CD4-positive, alpha-beta T cell (primary cell): ENCODE data around the gene HTRA2. TPM values are rescaled to one million over a fixed set of nuclear protein-coding genes. Genes with fewer than 3 reads are reported as not detected.

Experiments used
- ATAC-seq: fragments of 200-7000 bp; cut with Tn5 transposase; one replicate; pipeline ENCODE4 v1.10.0; 2022; ENCODE audit warnings: mild to moderate bottlenecking; ENCODE audit not compliant: poor library complexity
- CTCF ChIA-PET: fragments of 350-600 bp; sonication (Branson Sonifier 250); formaldehyde crosslinking; loops from one replicate; lab custom pipeline; 2021; ENCODE audit warnings: antibody characterized with exemption, inconsistent platforms; lab: Charles Lee
- POLR2A ChIA-PET: fragments of 350-600 bp; sonication (Branson Sonifier 250); formaldehyde crosslinking; loops from one replicate; lab custom pipeline; 2021; ENCODE audit warnings: antibody characterized with exemption, inconsistent platforms; lab: Charles Lee
- DNase-seq, 14 experiments: peaks; one replicate each; pipeline ENCODE4 v3.0.0-alpha.2; 2013 to 2020; ENCODE audit warnings: mixed read lengths in 2 of 14
- H3K27ac ChIP-seq, 2 donors: one replicate each; pipeline versions ENCODE4 v1.5.1 to v1.7.0; 2013; ENCODE audit warnings: low read length in 2 of 2, low read depth in 1 of 2, mild to moderate bottlenecking in 1 of 2
- H3K27me3 ChIP-seq, 2 experiments: 1 replicate in 1 of 2; 2 replicates in 1 of 2; pipeline versions ENCODE4 v1.6.1 to v1.7.0; 2013; ENCODE audit warnings: low read length in 2 of 2, control low read depth in 1 of 2, mild to moderate bottlenecking in 1 of 2, moderate library complexity in 1 of 2; ENCODE audit not compliant: insufficient read depth in 2 of 2, control insufficient read depth in 1 of 2
- H3K36me3 ChIP-seq: one replicate; pipeline ENCODE4 v1.6.1; 2013; ENCODE audit warnings: low read length, control low read depth; ENCODE audit not compliant: insufficient read depth
- H3K4me1 ChIP-seq: one replicate; pipeline ENCODE4 v1.6.1; 2013; ENCODE audit warnings: low read length, control low read depth; ENCODE audit not compliant: insufficient read depth
- H3K4me3 ChIP-seq: one replicate; pipeline ENCODE4 v1.5.1; 2013; ENCODE audit warnings: mild to moderate bottlenecking, low read length, moderate library complexity
- H3K9me3 ChIP-seq, 2 experiments: 1 replicate in 1 of 2; 2 replicates in 1 of 2; pipeline versions ENCODE4 v1.6.1 to v1.7.0; 2013; ENCODE audit warnings: low read length in 2 of 2, mild to moderate bottlenecking in 2 of 2, control low read depth in 1 of 2, moderate library complexity in 1 of 2; ENCODE audit not compliant: control insufficient read depth in 1 of 2, insufficient read depth in 1 of 2
- H3K27ac Mint-ChIP-seq: one replicate; pipeline ENCODE4 v1.8.0; 2020; ENCODE audit warnings: mixed read lengths
- H3K27me3 Mint-ChIP-seq: one replicate; pipeline ENCODE4 v1.8.0; 2021; ENCODE audit warnings: mixed read lengths
- H3K36me3 Mint-ChIP-seq: one replicate; pipeline ENCODE4 v1.8.0; 2021; ENCODE audit warnings: low read depth, mixed read lengths
- H3K4me1 Mint-ChIP-seq: one replicate; pipeline ENCODE4 v1.8.0; 2021; ENCODE audit warnings: low read depth, mixed read lengths
- H3K4me3 Mint-ChIP-seq: one replicate; pipeline ENCODE4 v1.8.0; 2020; ENCODE audit warnings: mild to moderate bottlenecking, mixed read lengths
- H3K9me3 Mint-ChIP-seq: one replicate; pipeline ENCODE4 v1.8.0; 2020; ENCODE audit warnings: mixed read lengths
- CTCF ChIP-seq: fragments of 200-600 bp; IDR thresholded peaks from one replicate; pipeline ENCODE4 v1.8.0; 2022; ENCODE audit warnings: antibody characterized with exemption, mild to moderate bottlenecking
- intact Hi-C, 2 experiments: fragments of 100-400 bp; cut with DNase I in 1 of 2; cut with micrococcal nuclease in 1 of 2; formaldehyde crosslinking; loops; one replicate each; pipeline versions ENCODE4 v1.15.1 to v1.9.0; 2023 to 2025; cut with DNase I, micrococcal nuclease
- total RNA-seq, 174 experiments: library from RNA in 2 of 174; stranded (reverse) in 2 of 174; gene quantifications; one replicate each; pipeline ENCODE4 v1.2.3 and lab custom pipeline; 2021 to 2026

Gene HTRA2
- total RNA-seq, 2 experiments from 2014 or later: 15.3 to 16.0 TPM

GRCh38 chr2:74546004-74546403 lies 16.3 kb downstream of the HTRA2 start:
- Mint-ChIP-seq H3K4me1 (peaks cover 6% of the 10 kb centered on the region), H3K9me3 (no peaks in the 10 kb centered on the region), H3K4me3 (no peak overlapping the region), H3K27ac (no peak overlapping the region), H3K27me3 (peaks cover 76% of the 10 kb centered on the region), H3K36me3 (no peaks in the 10 kb centered on the region)
- CTCF ChIA-PET: no interaction called here
- no peak for ATAC-seq
- Histone ChIP-seq H3K4me1 (peaks cover 16% of the 10 kb centered on the region), H3K9me3 (peaks cover 0 to 8% of the 10 kb centered on the region in 2 experiments), H3K36me3 (no peaks in the 10 kb centered on the region), H3K27ac (no peak overlapping the region), H3K4me3 (no peak overlapping the region), H3K27me3 (peaks cover 31 to 32% of the 10 kb centered on the region in 2 experiments)
- TF ChIP-seq CTCF: no peak
- POLR2A ChIA-PET: no interaction called here
- intact Hi-C loops: no loop called here
- DNase-seq: no peak

- Mint-ChIP-seq H3K9me3 (no peaks in the 10 kb centered on the region), H3K27ac (no peak overlapping the region), H3K27me3 (peaks cover 69% of the 10 kb centered on the region), H3K36me3 (no peaks in the 10 kb centered on the region), H3K4me1 (peaks cover 11% of the 10 kb centered on the region), H3K4me3 (peak overlapping the region; percentile 45)
- H3K4me3 ChIP-seq: no peak overlapping the region
- H3K4me1 ChIP-seq: peaks cover 18% of the 10 kb centered on the region
- no peak for TF ChIP-seq CTCF
- H3K9me3 ChIP-seq: peaks cover 0 to 8% of the 10 kb centered on the region in 2 experiments
- intact Hi-C loops: no loop called here
- no peak for ATAC-seq
- POLR2A ChIA-PET: interaction anchor here (0.7 kb wide), 1 partner anchor 36 kb away, joined by 3 read pairs; no protein-coding TSS in a partner anchor
- peaks cover 27 to 32% of the 10 kb centered on the region in 2 experiments for H3K27me3 ChIP-seq
- no peak for DNase-seq
- no peaks in the 10 kb centered on the region for H3K36me3 ChIP-seq
- H3K27ac ChIP-seq: no peak overlapping the region
- CTCF ChIA-PET: no interaction called here
These were observed 18.7 kb downstream of the HTRA2 start for GRCh38 chr2:74548285-74548899.

- no peak for ATAC-seq
- intact Hi-C loops: no loop called here
- peak overlapping the region; percentile 46 for H3K4me3 ChIP-seq
These were observed 19.4 kb downstream of the HTRA2 start for GRCh38 chr2:74548900-74549826.

More at GRCh38 chr2:74548900-74549826, 19.4 kb downstream of the HTRA2 start:
- Mint-ChIP-seq H3K27me3 (peaks cover 67% of the 10 kb centered on the region), H3K9me3 (no peaks in the 10 kb centered on the region), H3K4me1 (peaks cover 11% of the 10 kb centered on the region), H3K36me3 (no peaks in the 10 kb centered on the region), H3K4me3 (peak overlapping the region; percentile 16), H3K27ac (no peak overlapping the region)
- Histone ChIP-seq H3K9me3 (peaks cover 0 to 8% of the 10 kb centered on the region in 2 experiments), H3K36me3 (no peaks in the 10 kb centered on the region), H3K27me3 (peaks cover 27 to 32% of the 10 kb centered on the region in 2 experiments), H3K27ac (no peak overlapping the region), H3K4me1 (peaks cover 25% of the 10 kb centered on the region)
- DNase-seq: peak in 1 of 14 experiments; percentile 27
- TF ChIP-seq CTCF: no peak
- POLR2A ChIA-PET: no interaction called here
- CTCF ChIA-PET: no interaction called here
